ENCODE measurements around the gene RPL39L. TPM values are rescaled to one million over a fixed set of nuclear protein-coding genes. Genes with fewer than 3 reads are reported as not detected.
"Not testable (repeated sequence)": the region's sequence is repeated elsewhere in the genome, so short reads cannot be mapped to it uniquely, and the experiment has no call there.

The RPL39L gene
- total RNA-seq, 2 experiments from 2014 or later: 18.8 TPM

GRCh38 chr3:187165144-187165543, 25.8 kb upstream of the RPL39L start:
- peaks cover 3% of the 10 kb centered on the region for H3K4me1 Mint-ChIP-seq
- DNase-seq (no peak), ATAC-seq (ENCODE audit: low read depth) (peak; percentile 61)
- H3K27me3 Mint-ChIP-seq: peaks cover 46% of the 10 kb centered on the region
- no peaks in the 10 kb centered on the region for H3K36me3 Mint-ChIP-seq
- no peak overlapping the region for H3K27ac Mint-ChIP-seq
- H3K9me3 Mint-ChIP-seq: no peaks in the 10 kb centered on the region
- POLR2A ChIA-PET: interaction anchor here (0.6 to 1.6 kb wide), 7 partner anchors 26 to 381 kb away, joined by 3 to 7 read pairs (median 4); partner anchors contain the start of gene RPL39L
- no peak overlapping the region for H3K4me3 Mint-ChIP-seq

GRCh38 chr3:187162265-187162953, 23.1 kb upstream of the RPL39L start:
- Mint-ChIP-seq H3K27ac (no peak overlapping the region), H3K4me1 (peaks cover 1% of the 10 kb centered on the region), H3K36me3 (peaks cover 3% of the 10 kb centered on the region), H3K27me3 (peaks cover 37% of the 10 kb centered on the region), H3K4me3 (no peak overlapping the region), H3K9me3 (peaks cover 9% of the 10 kb centered on the region)
- DNase-seq: no peak
- no peak for ATAC-seq (ENCODE audit: low read depth)
- POLR2A ChIA-PET: interaction anchor here (1.2 to 1.5 kb wide), 2 partner anchors 23 to 335 kb away, joined by 3 to 5 read pairs; partner anchors contain the start of gene RPL39L

GRCh38 chr3:187161556-187161955, 22.3 kb upstream of the RPL39L start:
- Mint-ChIP-seq H3K4me3 (no peak overlapping the region), H3K27me3 (peaks cover 42% of the 10 kb centered on the region), H3K9me3 (peaks cover 9% of the 10 kb centered on the region), H3K4me1 (peaks cover 1% of the 10 kb centered on the region), H3K36me3 (peaks cover 3% of the 10 kb centered on the region), H3K27ac (no peak overlapping the region)
- POLR2A ChIA-PET: interaction anchor here (1.5 kb wide), 1 partner anchor 334 kb away, joined by 5 read pairs; no protein-coding TSS in a partner anchor
- DNase-seq (no peak), ATAC-seq (ENCODE audit: low read depth) (no peak)

GRCh38 chr3:187150599-187150998, 11.3 kb upstream of the RPL39L start:
- Mint-ChIP-seq H3K4me1 (peaks cover 7% of the 10 kb centered on the region), H3K9me3 (peaks cover 12% of the 10 kb centered on the region), H3K4me3 (no peak overlapping the region), H3K27me3 (peaks cover 37% of the 10 kb centered on the region), H3K36me3 (peaks cover 2% of the 10 kb centered on the region), H3K27ac (no peak overlapping the region)
- POLR2A ChIA-PET: interaction anchor here (0.5 to 3.5 kb wide), 3 partner anchors 11 to 301 kb away, joined by 4 to 15 read pairs (median 4); partner anchors contain the start of gene RPL39L
- ATAC-seq (ENCODE audit: low read depth) (peak; percentile 81), DNase-seq (peak; percentile 63)

- POLR2A ChIA-PET: interaction anchor here (1.5 to 3.5 kb wide), 2 partner anchors 11 to 37 kb away, joined by 4 to 15 read pairs; partner anchors contain the start of gene RPL39L
- DNase-seq (no peak), ATAC-seq (ENCODE audit: low read depth) (no peak)
- peaks cover 37% of the 10 kb centered on the region for H3K27me3 Mint-ChIP-seq
- peaks cover 7% of the 10 kb centered on the region for H3K4me1 Mint-ChIP-seq
- peaks cover 12% of the 10 kb centered on the region for H3K9me3 Mint-ChIP-seq
- H3K27ac Mint-ChIP-seq: no peak overlapping the region
- H3K36me3 Mint-ChIP-seq: peaks cover 3% of the 10 kb centered on the region
- no peak overlapping the region for H3K4me3 Mint-ChIP-seq
Measured at GRCh38 chr3:187150186-187150585, 10.9 kb upstream of the RPL39L start.

- Mint-ChIP-seq H3K27ac (no peak overlapping the region), H3K36me3 (peaks cover 17% of the 10 kb centered on the region), H3K4me1 (peaks cover 6% of the 10 kb centered on the region), H3K4me3 (no peak overlapping the region), H3K27me3 (peaks cover 7% of the 10 kb centered on the region), H3K9me3 (peaks cover 22% of the 10 kb centered on the region)
- no peak for ATAC-seq (ENCODE audit: low read depth)
- no peak for DNase-seq
- POLR2A ChIA-PET: no interaction called here
Measured at GRCh38 chr3:187146389-187146788, 7.1 kb upstream of the RPL39L start.

- POLR2A ChIA-PET: no interaction called here
- peaks cover 2% of the 10 kb centered on the region for H3K4me1 Mint-ChIP-seq
Measured at GRCh38 chr3:187145149-187145895, 6.0 kb upstream of the RPL39L start.

GRCh38 chr3:187139895-187140253, 578 bp upstream of the RPL39L start:
- Mint-ChIP-seq H3K4me1 (peaks cover 16% of the 10 kb centered on the region), H3K27ac (peak overlapping the region; percentile 99), H3K4me3 (peak overlapping the region; percentile 95), H3K27me3 (no peaks in the 10 kb centered on the region), H3K9me3 (peaks cover 24% of the 10 kb centered on the region), H3K36me3 (peaks cover 36% of the 10 kb centered on the region)
- ATAC-seq (ENCODE audit: low read depth): no peak
- no peak for DNase-seq
- POLR2A ChIA-PET: interaction anchor here (0.5 to 2.3 kb wide), 20 partner anchors 10 to 1202 kb away, joined by 3 to 31 read pairs (median 4); partner anchors contain the start of genes EIF4A2, ST6GAL1 and TRA2B

More at GRCh38 chr3:187145149-187145895, 6.0 kb upstream of the RPL39L start:
- peaks cover 17% of the 10 kb centered on the region for H3K36me3 Mint-ChIP-seq
- DNase-seq (no peak), ATAC-seq (ENCODE audit: low read depth) (no peak)
- no peaks in the 10 kb centered on the region for H3K27me3 Mint-ChIP-seq
- H3K9me3 Mint-ChIP-seq: peaks cover 22% of the 10 kb centered on the region
- H3K4me3 Mint-ChIP-seq: no peak overlapping the region
- H3K27ac Mint-ChIP-seq: no peak overlapping the region

GRCh38 chr3:187136936-187137335, 2.4 kb downstream of the RPL39L start:
- H3K27me3 Mint-ChIP-seq: no peaks in the 10 kb centered on the region

GRCh38 chr3:187136337-187136736, 3.0 kb downstream of the RPL39L start:
- H3K9me3 Mint-ChIP-seq: peaks cover 11% of the 10 kb centered on the region
- DNase-seq (no peak), ATAC-seq (ENCODE audit: low read depth) (no peak)
- no peaks in the 10 kb centered on the region for H3K27me3 Mint-ChIP-seq
- no peak overlapping the region for H3K4me3 Mint-ChIP-seq
- POLR2A ChIA-PET: interaction anchor here (0.6 kb wide), 1 partner anchor 352 kb away, joined by 3 read pairs; no protein-coding TSS in a partner anchor
- peak overlapping the region; percentile 25 for H3K27ac Mint-ChIP-seq
- peaks cover 26% of the 10 kb centered on the region for H3K4me1 Mint-ChIP-seq
- peaks cover 48% of the 10 kb centered on the region for H3K36me3 Mint-ChIP-seq

More at GRCh38 chr3:187136936-187137335, 2.4 kb downstream of the RPL39L start:
- no peak overlapping the region for H3K27ac Mint-ChIP-seq
- POLR2A ChIA-PET: interaction anchor here (0.6 to 0.7 kb wide), 2 partner anchors 275 to 352 kb away, joined by 3 read pairs; no protein-coding TSS in a partner anchor
- ATAC-seq (ENCODE audit: low read depth) (no peak), DNase-seq (no peak)
- peaks cover 26% of the 10 kb centered on the region for H3K4me1 Mint-ChIP-seq
- H3K9me3 Mint-ChIP-seq: peaks cover 13% of the 10 kb centered on the region
- H3K36me3 Mint-ChIP-seq: peaks cover 50% of the 10 kb centered on the region
- H3K4me3 Mint-ChIP-seq: no peak overlapping the region

- ATAC-seq (ENCODE audit: low read depth); H3K4me3 Mint-ChIP-seq; H3K27ac Mint-ChIP-seq; H3K27me3 Mint-ChIP-seq; POLR2A ChIA-PET; DNase-seq: not testable (repeated sequence)
- Mint-ChIP-seq H3K9me3 (peaks cover 11% of the 10 kb centered on the region), H3K36me3 (peaks cover 55% of the 10 kb centered on the region), H3K4me1 (peaks cover 34% of the 10 kb centered on the region)
Measured at GRCh38 chr3:187135172-187135690, 4.1 kb downstream of the RPL39L start.

GRCh38 chr3:187133181-187133580, 6.1 kb downstream of the RPL39L start:
- Mint-ChIP-seq H3K36me3 (peaks cover 63% of the 10 kb centered on the region), H3K4me1 (peaks cover 31% of the 10 kb centered on the region), H3K9me3 (peaks cover 18% of the 10 kb centered on the region)
- H3K27ac Mint-ChIP-seq; DNase-seq; ATAC-seq (ENCODE audit: low read depth); H3K27me3 Mint-ChIP-seq; POLR2A ChIA-PET; H3K4me3 Mint-ChIP-seq: not testable (repeated sequence)

- no peaks in the 10 kb centered on the region for H3K27me3 Mint-ChIP-seq
Measured at GRCh38 chr3:187132666-187133065, 6.6 kb downstream of the RPL39L start.

More at GRCh38 chr3:187132666-187133065, 6.6 kb downstream of the RPL39L start:
- no peak for ATAC-seq (ENCODE audit: low read depth)
- H3K36me3 Mint-ChIP-seq: peaks cover 61% of the 10 kb centered on the region
- POLR2A ChIA-PET: interaction anchor here (1.3 kb wide), 1 partner anchor 350 kb away, joined by 4 read pairs; no protein-coding TSS in a partner anchor
- no peak overlapping the region for H3K27ac Mint-ChIP-seq
- H3K4me3 Mint-ChIP-seq: no peak overlapping the region
- DNase-seq: no peak
- H3K9me3 Mint-ChIP-seq: peaks cover 18% of the 10 kb centered on the region
- H3K4me1 Mint-ChIP-seq: peaks cover 29% of the 10 kb centered on the region

Data from activated naive CD8-positive, alpha-beta T cell treated with anti-CD3 and anti-CD28 coated beads, Interleukin-2, amount 10 ng/mL, durations not matched to agents 7 days and 5 days (primary cell).